Rectal smooth muscle tissue (tissue), 1 donor: Measurements from ENCODE around the gene SUN2.

Experiments
- H3K27ac ChIP-seq: one replicate; pipeline ENCODE4 v1.7.0; 2013; ENCODE audit warnings: low read depth, low read length, inconsistent platforms
- H3K27me3 ChIP-seq: one replicate; pipeline ENCODE4 v1.7.0; 2013; ENCODE audit warnings: low read length; ENCODE audit not compliant: control insufficient read depth, insufficient read depth
- H3K36me3 ChIP-seq: one replicate; pipeline ENCODE4 v1.7.0; 2013; ENCODE audit warnings: low read length; ENCODE audit not compliant: control insufficient read depth, insufficient read depth
- H3K4me1 ChIP-seq: one replicate; pipeline ENCODE4 v1.7.0; 2013; ENCODE audit warnings: low read length; ENCODE audit not compliant: control insufficient read depth, insufficient read depth
- H3K4me3 ChIP-seq: one replicate; pipeline ENCODE4 v1.7.0; 2013; ENCODE audit warnings: low read length
- H3K9ac ChIP-seq: one replicate; pipeline ENCODE4 v1.7.0; 2013; ENCODE audit warnings: low read length

The SUN2 gene

DNA sequence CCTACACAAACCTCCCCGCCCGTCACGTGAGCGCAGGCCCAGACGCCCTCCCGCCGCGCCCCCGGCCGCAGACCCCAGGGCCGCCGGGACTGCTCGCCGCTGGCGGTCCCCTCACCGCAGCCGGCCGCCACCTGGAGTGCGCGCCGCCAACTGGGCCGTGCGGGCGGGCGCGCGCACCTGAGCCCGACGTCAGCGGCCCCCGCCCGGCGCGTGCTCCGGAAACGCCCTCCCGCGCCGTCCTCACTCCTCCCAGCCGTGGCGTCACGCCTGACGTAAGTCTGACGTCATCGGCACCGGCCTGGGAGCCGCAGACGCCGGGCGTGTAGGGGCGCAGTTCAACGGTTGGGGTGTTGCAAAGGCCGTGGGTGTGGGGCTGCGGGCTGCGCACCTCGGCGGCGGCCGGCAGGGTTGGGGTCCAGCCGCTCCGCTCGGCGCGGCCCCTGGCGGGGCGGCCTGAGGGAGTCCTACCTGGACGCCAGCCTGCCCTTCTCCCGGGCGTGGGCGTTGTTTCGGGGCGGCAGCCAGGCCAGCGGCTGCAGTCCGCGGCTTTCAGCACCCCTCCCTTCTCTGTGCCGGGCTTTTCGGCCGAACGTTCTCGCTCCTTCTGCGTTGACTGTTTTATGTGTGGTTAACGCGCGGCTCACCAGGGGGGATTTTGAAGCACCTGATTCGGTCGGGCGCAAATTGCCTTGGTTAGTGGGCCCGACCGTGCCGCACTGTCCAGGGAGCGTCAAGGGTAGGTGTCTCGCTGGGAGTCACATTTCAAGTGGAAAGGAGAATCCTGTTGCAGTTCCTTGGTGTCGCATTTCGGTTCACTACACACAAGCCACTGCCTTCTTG, 54.8 kb downstream of the SUN2 start, which contains the start of gene JOSD1:
TSS of gene JOSD1 (minus strand) at position 155 of the 840 bp plus-strand sequence. CDS start 956 bp downstream, outside the sequence.
- Histone ChIP-seq H3K36me3 (no peaks in the 10 kb centered on the region), H3K27me3 (no peaks in the 10 kb centered on the region), H3K9ac (peak within 1 kb of the TSS; percentile 88), H3K4me1 (peaks cover 32% of the 10 kb centered on the region), H3K27ac (peak within 1 kb of the TSS; percentile 93), H3K4me3 (peak within 1 kb of the TSS; percentile 65)

DNA sequence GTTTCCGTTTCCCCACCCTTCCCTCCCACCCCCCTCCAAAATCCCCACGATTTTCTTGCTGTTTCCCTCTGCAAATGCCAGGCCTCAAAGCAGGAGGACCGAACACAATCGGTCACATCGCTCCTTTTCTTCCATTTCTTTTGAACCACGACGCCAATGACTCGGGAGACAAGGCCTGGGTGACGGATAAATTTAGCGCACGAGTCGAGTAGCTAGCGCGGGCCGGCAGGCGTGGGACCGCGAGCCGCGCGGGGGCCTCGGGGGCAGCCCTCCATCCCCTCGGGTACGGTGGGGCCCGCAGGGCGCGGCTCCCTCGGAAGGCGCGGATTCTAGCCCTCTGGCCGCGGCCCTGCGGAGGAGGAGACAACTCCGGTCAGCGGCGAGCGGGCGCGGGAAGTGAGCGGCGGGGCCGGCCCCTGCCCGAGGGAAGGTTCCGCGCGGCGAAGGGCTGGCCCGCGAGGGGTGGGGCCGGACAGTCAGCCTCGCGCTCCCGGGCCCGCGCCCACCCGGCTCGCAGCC, 55.5 kb downstream of the SUN2 start:
- peak overlapping the region; percentile 65 for H3K4me3 ChIP-seq
- no peaks in the 10 kb centered on the region for H3K27me3 ChIP-seq
- H3K27ac ChIP-seq, result peak overlapping the region; percentile 93
- H3K4me1 ChIP-seq, result peaks cover 32% of the 10 kb centered on the region
- peak overlapping the region; percentile 47 for H3K9ac ChIP-seq
- no peaks in the 10 kb centered on the region for H3K36me3 ChIP-seq

DNA sequence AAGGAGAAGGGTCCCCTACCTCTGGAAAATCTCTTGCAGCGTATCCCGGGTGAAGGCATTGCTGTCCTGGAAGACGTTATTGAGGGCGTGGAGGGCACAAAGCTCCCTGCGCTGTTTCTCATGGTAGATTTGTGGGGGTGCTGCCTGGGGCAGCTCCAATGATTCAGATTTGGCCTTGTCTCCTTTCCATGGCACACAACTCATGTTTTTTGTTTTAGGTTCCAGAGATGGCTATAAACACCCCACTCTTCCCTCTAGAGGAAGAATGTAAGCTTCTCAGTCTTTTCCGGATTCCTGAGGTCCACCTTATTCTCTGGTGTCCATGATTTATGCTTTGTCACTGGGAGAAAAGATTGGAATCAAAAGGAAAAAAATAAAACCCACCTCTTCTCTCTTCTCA, 56.0 kb downstream of the SUN2 start:
- Histone ChIP-seq H3K4me3 (peak overlapping the region; percentile 65), H3K27me3 (no peaks in the 10 kb centered on the region), H3K4me1 (peaks cover 29% of the 10 kb centered on the region), H3K9ac (peak overlapping the region; percentile 27), H3K36me3 (no peaks in the 10 kb centered on the region), H3K27ac (peak overlapping the region; percentile 93)

DNA sequence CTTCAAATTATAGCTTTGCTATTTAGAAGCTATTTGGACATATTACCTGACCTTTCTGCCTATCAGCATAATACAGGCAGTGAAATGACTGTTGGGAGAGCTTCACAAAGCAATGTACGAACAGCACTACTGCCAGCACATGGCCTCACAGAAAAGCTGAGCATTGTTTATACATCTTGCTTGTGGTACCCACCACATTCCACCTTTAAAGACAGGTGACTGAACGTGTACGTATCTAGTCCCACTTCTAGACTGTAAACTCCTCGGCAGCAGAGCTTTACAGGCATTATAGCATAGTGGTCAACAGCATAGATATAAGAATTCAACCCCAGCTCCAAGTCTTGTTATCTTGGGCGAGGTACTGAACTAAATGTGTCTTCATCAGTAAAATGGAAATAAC, 56.7 kb downstream of the SUN2 start:
- no peaks in the 10 kb centered on the region for H3K27me3 ChIP-seq
- no peak overlapping the region for H3K9ac ChIP-seq
- no peak overlapping the region for H3K27ac ChIP-seq
- H3K36me3 ChIP-seq, result no peaks in the 10 kb centered on the region
- peaks cover 26% of the 10 kb centered on the region for H3K4me1 ChIP-seq
- H3K4me3 ChIP-seq, result peak overlapping the region; percentile 65

DNA sequence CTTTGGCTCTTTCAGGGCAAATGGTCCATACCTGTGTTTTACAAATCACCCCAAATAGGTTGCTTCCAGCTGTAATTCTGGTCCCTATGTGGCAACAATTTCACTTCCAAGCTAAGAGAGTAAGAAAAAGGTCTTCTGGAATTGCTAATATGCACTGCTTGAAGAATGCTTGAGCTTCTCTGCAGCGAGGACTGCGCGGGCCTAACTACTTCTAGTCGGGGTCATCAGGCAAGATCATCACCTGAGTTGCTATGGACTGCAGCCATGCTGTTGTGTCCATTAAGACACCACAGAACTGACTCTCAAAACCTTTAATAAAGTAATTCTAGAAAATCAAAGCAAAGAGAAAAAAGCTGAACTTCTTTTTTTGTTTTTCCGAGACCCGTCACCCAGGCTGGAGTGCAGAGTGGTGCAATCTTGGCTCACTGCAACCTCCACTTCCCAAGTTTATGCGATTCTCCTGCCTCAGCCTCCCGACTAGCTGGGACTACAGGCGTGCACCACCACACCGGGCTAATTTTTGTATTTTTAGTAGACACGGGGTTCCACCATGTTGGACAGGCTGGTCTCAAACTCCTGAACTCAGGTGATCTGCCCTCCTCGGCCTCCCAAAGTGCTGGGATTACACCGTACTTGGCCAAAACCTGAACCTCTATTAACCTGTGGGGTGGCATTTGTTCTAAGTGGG, 57.2 kb downstream of the SUN2 start:
- Histone ChIP-seq H3K4me1 (peaks cover 26% of the 10 kb centered on the region), H3K27ac (no peak overlapping the region), H3K36me3 (no peaks in the 10 kb centered on the region), H3K9ac (no peak overlapping the region), H3K4me3 (peak overlapping the region; percentile 22), H3K27me3 (no peaks in the 10 kb centered on the region)

DNA sequence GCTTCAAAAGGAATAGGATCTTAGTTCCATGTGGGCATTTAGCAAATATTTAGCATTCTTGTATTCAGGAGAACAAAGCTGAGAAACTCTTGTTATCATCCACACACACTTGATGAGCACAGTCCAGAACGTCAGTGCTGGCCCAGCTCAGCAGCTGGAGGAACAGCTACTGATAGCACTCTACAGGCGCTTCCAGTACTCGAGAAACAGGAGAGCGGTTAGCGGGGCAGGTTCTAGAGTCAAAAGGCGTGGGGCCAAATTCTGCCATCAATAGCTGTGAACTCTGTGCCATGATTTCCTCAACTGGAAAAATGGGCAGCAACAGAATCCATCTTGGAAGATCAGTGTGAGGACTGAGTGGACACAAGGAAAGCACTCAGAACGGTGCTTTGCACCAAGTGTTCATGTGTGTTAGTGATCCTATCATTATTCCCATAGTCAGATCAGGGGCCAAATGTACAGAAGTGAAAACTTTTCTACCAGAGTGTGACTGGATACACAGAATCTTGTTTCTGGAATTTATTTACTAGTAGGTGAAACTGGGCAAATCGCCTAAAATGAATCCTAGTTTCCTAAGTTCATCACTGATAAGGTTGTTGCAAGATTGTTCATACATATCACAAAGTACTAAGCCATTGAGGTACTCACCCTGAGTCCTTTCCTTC, 58.2 kb downstream of the SUN2 start:
- Histone ChIP-seq H3K36me3 (no peaks in the 10 kb centered on the region), H3K27ac (no peak overlapping the region), H3K27me3 (no peaks in the 10 kb centered on the region), H3K4me1 (peaks cover 26% of the 10 kb centered on the region), H3K9ac (no peak overlapping the region), H3K4me3 (no peak overlapping the region)

DNA sequence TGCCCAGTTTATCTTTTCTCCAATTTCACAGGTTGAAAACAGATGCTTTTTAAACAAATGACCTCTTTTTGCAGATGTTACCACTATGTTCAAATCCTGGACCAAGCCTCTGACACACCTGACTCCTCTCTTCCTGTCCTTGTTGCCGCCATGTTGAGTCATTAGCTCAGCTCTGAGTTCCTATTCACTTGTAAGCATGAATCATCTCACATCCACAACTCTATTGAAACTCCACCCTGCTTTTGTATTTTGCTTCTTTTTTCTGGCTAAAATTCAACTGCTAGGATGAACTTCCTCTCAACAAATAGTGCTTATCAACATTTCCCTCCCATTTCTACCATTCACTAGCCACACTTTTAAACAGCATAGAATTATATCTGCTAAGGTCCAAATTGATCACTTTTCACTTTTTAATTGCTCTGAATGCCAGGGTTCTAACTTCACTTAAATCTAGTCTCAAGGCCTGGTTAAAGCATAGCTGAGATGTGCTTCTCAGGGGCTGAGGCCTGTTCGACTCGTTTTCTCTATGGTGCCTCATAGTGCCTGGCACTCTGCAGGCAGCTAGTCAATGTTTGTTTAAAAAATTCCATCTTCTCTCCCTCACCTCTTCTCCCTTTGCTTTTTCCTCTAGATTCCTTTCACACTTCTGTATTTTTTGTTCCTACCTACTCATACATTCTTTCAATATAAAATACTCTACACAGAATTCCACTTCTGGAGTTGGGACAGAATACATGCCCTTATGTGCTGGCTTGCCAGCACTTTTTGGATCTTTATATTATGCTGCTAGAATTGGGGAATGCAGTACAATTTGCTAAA, 59.0 kb downstream of the SUN2 start:
- H3K4me3 ChIP-seq, result no peak overlapping the region

DNA sequence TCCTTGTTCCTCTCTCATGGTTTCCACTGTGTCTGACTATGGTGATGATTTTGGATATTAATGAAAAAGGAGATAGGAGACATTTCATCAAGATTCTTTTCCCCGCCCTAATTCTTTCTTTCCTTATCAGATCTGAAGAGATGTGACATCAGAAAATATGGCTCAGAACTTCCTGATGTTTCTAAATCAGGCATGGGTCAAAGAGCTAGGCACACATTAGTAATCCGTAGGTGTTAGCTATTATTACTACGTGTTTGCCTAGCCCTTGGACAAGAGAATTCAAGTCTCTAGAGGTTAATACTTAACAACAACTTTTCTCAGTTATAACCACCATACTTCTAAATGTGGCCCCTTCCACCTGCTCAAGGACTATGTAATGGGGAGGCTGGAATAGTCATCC, 60.9 kb downstream of the SUN2 start:
- H3K9ac ChIP-seq, result no peak overlapping the region
- H3K36me3 ChIP-seq, result no peaks in the 10 kb centered on the region
- H3K4me3 ChIP-seq, result no peak overlapping the region
- peaks cover 23% of the 10 kb centered on the region for H3K4me1 ChIP-seq
- no peaks in the 10 kb centered on the region for H3K27me3 ChIP-seq
- no peak overlapping the region for H3K27ac ChIP-seq

More for the DNA sequence above, 59.0 kb downstream of the SUN2 start:
- no peak overlapping the region for H3K27ac ChIP-seq
- H3K9ac ChIP-seq, result no peak overlapping the region
- H3K4me1 ChIP-seq, result peaks cover 26% of the 10 kb centered on the region
- H3K36me3 ChIP-seq, result no peaks in the 10 kb centered on the region
- no peaks in the 10 kb centered on the region for H3K27me3 ChIP-seq

DNA sequence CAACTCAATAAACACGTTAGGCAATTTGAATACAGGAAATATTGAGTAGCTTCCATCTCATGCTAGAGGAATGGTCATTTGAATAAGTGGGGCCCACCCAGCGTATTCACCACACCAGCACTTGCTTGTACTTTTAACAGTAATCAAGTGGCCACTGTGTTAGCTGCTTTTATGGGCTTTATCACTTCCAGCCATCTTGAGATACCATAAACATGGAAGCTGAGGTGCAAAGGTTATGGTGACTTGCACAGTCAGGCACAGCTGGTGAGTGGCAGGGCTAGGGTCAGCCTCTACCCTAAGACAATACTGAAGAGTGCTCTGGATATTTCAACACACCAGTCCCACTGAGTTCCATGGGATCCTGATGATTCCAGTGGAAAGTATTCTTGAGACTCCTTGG, 61.7 kb downstream of the SUN2 start:
- Histone ChIP-seq H3K36me3 (no peaks in the 10 kb centered on the region), H3K27me3 (no peaks in the 10 kb centered on the region), H3K4me1 (peaks cover 15% of the 10 kb centered on the region), H3K4me3 (no peak overlapping the region), H3K27ac (no peak overlapping the region), H3K9ac (no peak overlapping the region)

DNA sequence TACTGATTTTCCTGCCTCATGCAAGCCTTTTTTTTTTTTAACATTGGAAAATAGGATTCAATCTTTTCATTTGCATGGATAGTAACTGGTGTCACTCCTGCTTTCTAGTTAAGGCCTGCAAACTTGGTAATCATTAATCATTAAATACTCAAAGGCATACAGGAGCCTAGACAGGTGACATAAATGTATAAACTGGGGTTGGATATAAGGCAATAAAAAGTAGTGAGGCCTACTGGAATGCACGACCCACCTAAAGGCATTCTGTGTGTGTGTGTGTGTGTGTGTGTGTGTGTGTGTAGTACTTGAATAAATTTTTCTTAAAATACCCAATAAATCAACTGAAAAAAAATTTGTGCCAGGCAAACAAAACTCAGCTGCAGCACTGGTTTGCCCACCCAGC, 66.1 kb downstream of the SUN2 start:
- H3K27me3 ChIP-seq, result no peaks in the 10 kb centered on the region
- H3K4me3 ChIP-seq, result no peak overlapping the region
- no peaks in the 10 kb centered on the region for H3K4me1 ChIP-seq
- no peak overlapping the region for H3K27ac ChIP-seq
- no peak overlapping the region for H3K9ac ChIP-seq
- H3K36me3 ChIP-seq, result peaks cover 28% of the 10 kb centered on the region

DNA sequence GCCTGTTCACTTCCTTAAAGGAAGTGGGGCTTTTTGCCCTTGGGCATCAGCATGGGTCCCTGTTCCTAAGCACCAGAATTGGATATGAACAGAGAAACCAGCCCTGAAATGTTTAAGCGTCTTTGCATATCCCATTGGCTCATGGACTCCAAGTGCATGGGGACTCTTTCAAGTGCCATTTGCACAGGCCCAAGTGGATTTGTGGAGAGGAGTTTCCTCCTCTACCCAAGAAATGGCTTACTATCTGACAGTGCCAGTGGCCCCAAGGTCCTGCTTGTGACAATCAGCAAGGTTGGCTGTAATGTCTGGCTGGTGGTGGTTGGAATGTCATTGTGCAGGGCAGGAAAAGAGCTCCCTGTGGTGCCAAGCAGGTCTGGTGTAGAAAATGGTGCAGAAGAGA, 70.0 kb downstream of the SUN2 start:
- H3K4me3 ChIP-seq, result no peak overlapping the region
- H3K27ac ChIP-seq, result no peak overlapping the region
- H3K36me3 ChIP-seq, result peaks cover 38% of the 10 kb centered on the region
- no peak overlapping the region for H3K9ac ChIP-seq
- peaks cover 10% of the 10 kb centered on the region for H3K4me1 ChIP-seq
- H3K27me3 ChIP-seq, result no peaks in the 10 kb centered on the region
